NCI-H2081 (cell line): ENCODE results near the gene DGCR6L.
A peak's percentile ranks its signal among the peaks of the same experiment; 100 is the strongest.
"Not testable (repeated sequence)": the region's sequence is repeated elsewhere in the genome, so short reads cannot be mapped to it uniquely, and the experiment has no call there.

Experiments used
- DNase-seq, 2 experiments: peaks; one replicate each; lab custom pipeline; 2025; lab: John Stamatoyannopoulos, UW

Gene DGCR6L

DNA sequence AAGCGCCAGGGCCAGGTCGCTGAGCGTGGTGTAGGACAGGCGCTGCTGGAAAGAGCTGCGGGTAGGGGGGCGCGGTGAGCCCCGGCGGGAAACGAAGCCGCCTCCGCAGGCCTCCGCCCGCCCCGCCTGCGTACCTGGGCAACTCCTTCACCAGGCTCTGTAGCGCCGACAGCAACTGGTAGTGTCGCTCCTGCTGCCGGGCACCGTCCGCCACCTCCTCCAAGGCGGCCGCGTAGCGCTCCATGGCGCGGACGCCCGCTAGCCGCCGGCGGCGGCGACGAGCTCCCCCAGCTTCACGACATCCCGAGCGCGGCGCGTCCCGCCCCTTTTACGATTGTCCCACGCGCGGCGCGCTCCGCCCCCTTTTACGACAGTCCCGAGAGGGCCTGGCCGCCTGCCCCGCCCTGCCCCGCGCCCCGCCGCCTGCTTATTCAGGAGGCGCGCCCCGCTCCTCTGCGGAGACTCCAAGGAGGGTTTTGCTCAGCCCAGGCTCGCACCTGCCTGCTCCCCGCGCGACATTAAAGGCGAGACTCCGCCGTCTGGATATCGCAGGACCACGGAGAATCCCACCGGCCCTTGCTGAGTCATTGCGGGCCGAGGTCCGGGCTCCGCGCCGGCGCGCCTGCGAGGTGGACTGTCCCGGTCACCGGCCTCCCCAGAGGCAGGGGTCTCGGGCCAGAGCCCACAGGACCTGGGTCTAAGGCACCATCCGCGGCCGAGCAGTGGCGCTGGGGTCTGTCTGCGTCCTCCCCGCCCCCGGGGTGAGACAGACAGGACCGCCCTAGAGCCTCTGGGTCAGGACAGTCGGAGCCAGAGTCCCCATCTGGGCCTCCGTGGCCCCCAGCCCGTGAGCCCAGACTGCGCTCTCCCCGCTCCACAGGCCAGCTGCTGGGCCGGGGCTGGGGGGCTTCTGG, at the start of gene DGCR6L:
DGCR6L (minus strand) TSS at position 316 of the 914 bp plus-strand sequence; CDS start at position 244, 72 bp downstream.
- DNase-seq = peak; percentile 68 to 85

DNA sequence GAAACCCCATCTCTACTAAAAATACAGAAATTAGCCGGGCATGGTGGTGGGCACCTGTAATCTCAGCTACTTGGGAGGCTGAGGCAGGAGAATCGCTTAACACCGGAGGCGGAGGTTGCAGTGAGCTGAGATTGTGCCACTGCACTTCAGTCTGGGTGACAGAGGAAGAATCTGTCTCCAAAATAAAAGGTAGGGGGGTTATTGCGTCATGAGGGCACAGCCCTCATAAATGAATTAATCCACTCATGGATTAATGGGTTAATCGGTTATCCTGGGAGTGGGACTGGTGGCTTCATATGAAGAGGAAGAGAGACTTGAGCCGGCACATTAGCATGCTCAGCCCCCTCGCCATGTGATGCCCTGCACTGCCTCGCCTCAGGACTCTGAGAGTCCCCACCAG, 49.0 kb upstream of the DGCR6L start:
- DNase-seq = not testable (repeated sequence)

DNA sequence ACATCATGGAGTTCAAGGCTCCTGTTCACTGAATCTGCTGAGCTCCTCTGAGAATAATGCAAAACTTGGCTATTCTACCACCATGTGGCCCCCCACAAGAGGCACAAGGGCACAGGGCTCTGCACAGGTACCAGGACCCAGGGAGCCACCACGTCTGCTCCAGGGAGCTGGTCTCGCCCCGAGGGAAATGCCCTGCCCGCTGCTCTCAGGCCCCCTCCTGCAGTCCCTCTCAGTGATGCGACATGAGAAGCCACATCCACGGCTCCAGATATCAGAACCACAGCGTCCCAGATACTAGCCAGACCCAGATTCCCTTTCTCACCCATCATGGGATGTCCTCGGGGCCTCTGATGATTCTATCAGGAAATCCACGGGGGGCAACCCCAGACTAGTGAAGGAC, 47.0 kb upstream of the DGCR6L start:
- not testable (repeated sequence) for DNase-seq

DNA sequence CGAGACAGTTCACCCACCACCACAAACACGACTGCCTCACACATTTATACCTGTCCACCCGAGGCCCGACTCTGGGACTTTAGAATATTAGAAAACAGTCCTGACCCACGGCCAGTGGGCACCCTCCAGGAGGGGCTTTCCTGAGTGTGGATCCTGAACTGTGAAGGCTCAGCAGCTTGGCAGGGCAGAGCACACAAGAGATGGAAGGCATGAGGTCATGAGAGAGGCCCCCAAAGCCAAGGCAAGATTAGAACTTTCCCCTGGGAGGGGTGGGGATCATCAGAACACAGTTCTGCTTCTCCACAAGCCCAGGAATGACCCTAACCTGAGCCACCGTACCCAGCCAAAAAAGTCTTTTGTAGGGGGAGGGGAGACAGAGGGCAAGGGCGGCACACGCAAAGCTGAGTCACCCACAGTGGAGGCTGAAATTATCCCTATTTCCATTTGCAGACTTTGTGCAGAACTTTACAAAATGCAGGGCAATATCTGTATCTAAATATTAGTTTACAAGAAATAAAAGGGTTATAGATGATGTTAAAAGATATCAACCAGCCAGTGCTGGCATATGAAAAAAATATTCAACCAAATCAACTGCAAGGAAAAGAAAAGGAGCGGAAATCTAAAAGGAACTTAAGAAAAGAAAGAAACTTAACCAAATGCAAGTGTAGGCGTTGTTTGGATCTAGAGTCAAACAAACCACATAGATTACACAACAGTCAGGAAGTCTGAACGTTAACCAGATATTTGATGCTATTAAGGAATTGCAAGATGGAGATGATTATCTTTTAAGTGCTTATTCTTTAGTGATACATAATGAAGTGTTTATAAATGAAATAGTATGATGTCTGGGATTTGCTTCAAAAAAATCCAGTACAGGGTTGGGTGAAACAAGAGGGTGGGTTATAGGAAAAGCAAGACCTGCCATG, 44.7 kb upstream of the DGCR6L start:
- DNase-seq = not testable (repeated sequence)

DNA sequence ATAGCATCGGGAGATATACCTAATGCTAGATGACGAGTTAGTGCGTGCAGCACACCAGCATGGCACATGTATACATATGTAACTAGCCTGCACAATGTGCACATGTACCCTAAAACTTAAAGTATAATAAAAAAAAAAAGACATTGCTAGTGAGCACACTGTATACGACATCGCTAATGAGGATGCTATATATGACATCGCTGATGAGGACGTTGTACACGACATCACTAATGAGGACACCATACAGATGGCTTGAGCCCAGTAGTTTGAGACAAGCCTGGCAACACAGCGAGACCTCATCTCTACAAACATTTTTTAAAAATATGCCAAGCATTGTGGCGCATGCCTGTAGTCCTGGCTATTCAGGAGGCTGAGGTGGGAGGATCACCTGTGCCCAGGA, 42.5 kb upstream of the DGCR6L start:
- DNase-seq = not testable (repeated sequence)

DNA sequence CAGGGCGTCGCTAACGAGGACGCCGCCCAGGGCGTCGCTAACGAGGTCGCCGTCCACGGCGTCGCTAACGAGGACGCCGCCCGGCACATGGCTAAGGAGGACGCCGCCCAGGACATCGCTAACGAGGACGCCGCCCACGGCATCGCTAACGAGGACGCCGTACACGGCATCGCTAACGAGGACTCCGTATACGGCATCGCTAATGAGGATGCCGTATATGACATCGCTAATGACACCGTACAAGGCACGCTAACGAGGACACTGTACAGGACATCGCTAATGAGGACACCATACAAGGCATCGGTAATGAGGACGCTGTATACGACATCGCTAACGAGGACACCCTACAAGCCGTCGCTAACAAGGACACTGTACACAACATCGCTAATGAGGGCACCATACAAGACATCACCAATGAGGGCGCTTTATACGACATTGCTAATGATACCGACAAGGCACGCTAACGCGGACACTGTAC, 41.9 kb upstream of the DGCR6L start:
- DNase-seq = not testable (repeated sequence)

DNA sequence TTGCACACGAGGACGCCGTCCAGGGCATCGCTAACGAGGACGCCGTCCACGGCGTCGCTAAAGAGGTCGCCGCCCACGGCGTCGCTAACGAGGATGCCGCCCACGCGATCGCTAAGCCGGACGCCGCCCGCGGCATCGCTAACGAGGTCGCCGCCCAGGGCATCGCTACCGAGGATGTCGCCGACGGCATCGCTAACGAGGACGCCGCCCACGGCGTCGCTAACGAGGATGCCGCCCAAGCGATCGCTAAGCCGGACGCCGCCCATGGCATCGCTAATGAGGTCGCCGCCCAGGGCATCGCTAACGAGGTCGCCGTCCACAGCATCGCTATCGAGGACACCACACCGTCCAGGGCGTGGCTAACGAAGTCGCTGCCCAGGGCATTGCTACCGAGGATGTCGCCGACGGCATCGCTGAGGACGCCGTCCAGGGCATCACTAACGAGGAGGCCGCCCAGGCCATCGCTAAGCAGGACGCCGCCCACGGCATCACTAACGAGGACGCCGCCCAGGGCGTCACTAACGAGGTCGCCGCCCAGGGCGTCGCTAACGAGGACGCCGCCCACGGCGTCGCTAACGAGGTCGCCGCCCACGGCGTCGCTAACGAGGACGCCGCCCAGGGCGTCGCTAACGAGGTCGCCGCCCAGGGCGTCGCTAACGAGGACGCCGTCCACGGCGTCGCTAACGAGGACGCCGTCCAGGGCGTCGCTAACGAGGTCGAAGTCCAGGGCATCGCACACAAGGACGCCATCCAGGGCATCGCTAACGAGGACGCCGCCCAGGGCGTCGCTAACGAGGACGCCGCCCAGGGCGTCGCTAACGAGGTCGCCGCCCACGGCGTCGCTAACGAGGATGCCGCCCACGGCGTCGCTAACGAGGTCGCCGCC, 41.2 kb upstream of the DGCR6L start:
- not testable (repeated sequence) for DNase-seq

DNA sequence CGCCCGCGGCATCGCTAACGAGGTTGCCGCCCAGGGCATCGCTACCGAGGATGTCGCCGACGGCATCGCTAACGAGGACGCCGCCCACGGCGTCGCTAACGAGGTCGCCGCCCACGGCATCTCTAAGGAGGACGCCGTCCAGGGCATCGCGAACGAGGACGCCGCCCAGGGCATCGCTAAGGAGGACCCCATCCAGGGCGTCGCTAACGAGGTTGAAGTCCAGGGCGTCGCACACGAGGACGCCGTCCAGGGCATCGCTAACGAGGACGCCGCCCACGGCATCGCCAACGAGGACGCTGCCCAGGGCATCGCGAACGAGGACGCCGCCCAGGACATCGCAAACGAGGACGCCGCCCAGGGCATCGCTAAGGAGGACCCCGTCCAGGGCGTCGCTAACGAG, 40.4 kb upstream of the DGCR6L start:
- DNase-seq = not testable (repeated sequence)

DNA sequence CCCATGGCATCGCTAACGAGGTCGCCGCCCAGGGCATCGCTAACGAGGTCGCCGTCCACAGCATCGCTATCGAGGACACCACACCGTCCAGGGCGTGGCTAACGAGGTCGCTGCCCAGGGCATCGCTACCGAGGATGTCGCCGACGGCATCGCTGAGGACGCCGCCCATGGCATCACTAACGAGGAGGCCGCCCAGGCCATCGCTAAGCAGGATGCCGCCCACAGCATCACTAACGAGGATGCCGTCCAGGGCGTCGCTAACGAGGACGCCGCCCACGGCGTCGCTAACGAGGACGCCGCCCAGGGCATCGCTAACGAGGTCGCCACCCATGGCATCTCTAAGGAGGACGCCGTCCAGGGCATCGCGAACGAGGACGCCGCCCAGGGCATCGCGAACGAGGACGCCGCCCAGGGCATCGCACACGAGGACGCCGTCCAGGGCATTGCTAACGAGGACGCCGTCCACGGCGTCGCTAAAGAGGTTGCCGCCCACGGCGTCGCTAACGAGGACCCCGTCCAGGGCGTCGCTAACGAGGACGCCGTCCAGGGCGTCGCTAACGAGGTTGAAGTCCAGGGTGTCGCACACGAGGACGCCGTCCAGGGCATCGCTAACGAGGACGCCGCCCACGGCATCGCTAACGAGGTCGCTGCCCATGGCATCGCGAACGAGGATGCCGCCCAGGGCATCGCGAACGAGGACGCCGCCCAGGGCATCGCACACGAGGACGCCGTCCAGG, 38.8 kb upstream of the DGCR6L start:
- not testable (repeated sequence) for DNase-seq

DNA sequence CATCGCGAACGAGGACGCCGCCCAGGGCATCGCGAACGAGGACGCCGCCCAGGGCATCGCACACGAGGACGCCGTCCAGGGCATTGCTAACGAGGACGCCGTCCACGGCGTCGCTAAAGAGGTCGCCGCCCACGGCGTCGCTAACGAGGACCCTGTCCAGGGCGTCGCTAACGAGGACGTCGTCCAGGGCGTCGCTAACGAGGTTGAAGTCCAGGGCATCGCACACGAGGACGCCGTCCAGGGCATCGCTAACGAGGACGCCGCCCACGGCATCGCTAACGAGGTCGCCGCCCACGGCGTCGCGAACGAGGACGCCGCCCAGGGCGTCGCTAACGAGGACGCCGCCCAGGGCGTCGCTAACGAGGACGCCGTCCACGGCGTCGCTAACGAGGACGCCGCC, 38.1 kb upstream of the DGCR6L start:
- not testable (repeated sequence) for DNase-seq

DNA sequence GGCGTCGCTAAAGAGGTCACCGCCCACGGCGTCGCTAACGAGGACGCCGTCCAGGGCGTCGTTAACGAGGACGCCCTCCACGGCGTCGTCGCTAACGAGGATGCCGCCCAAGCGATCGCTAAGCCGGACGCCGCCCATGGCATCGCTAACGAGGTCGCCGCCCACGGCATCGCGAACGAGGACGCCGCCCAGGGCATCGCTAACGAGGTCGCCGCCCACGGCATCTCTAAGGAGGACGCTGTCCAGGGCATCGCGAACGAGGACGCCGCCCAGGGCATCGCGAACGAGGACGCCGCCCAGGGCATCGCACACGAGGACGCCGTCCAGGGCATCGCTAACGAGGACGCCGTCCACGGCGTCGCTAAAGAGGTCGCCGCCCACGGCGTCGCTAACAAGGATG, 37.0 kb upstream of the DGCR6L start:
- not testable (repeated sequence) for DNase-seq

DNA sequence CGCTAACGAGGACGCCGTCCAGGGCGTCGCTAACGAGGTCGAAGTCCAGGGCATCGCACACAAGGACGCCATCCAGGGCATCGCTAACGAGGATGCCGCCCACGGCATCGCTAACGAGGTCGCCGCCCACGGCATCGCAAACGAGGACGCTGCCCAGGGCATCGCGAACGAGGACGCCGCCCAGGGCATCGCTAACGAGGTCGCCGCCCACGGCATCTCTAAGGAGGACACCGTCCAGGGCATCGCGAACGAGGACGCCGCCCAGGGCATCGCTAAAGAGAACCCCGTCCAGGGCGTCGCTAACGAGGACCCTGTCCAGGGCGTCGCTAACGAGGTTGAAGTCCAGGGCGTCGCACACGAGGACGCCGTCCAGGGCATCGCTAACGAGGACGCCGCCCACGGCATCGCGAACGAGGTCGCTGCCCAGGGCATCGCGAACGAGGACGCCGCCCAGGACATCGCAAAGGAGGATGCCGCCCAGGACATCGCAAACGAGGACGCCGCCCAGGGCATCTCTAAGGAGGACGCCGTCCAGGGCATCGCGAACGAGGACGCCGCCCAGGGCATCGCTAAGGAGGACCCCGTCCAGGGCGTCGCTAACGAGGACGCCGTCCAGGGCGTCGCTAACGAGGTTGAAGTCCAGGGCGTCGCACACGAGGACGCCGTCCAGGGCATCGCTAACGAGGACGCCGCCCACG, 36.2 kb upstream of the DGCR6L start:
- not testable (repeated sequence) for DNase-seq

DNA sequence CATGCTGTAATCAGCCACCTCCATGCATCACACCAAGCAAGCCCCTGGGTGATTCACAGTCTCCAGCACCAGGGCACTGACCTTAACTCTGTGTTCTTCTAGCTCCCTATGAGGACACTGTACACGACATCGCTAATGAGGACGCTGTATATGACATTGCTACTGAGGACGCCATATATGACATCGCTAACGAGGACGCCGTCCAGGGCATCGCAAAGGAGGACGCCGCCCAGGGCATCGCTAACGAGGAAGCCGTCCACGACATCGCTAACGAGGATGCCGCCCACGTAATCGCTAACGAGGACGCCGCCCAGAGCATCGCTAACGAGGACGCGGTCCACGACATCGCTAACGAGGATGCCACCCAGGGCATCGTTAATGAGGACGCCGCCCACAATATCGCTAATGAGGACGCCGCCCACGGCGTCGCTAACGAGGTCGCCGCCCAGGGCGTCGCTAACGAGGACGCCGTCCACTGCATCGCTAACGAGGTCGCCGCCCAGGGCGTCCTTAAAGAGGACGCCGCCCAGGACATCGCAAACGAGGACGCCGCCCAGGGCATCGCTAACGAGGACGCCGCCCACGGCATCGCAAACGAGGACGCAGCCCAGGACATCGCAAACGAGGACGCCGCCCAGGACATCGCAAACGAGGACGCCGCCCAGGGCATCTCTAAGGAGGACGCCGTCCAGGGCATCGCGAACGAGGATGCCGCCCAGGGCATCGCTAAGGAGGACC, 34.5 kb upstream of the DGCR6L start:
- no peak for DNase-seq

DNA sequence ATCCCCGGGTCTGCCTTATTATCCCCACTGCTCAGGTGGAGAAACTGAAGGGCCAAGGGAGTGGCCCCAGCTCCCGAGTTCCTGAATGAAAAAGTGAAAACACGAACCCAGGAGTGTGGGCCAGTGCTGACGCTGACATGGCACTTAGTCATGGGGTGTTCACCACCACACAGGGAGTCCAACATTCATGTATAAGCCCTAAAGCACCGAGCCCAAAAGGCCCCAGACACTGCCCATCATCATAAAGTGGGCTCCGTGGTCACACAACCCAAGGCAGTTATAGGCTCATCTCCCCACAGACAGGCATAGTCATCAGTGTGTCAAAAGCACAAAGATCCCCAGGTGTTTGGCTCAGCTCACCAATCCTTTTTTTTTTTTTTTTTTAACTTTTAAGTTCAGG, 32.7 kb upstream of the DGCR6L start:
- not testable (repeated sequence) for DNase-seq

DNA sequence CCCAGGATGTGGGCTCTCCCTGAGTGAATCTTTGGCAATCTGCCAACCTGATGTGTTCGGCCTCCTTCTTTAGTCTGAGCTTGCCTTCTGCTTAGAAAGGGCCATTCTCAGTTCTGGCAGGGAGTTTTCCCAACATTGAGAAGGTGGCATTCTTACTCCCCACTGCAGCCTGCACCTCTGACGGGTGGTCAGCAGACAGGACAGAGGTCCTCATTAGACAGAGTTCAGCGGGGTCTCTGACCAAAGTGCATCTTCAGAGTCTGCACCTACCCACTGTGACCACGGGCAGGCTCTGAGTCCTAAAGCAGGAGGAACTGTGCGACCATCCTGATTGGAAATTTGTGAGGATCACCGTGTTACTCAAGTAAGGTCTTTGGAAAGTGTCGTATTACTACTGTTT, 26.7 kb upstream of the DGCR6L start:
- not testable (repeated sequence) for DNase-seq

DNA sequence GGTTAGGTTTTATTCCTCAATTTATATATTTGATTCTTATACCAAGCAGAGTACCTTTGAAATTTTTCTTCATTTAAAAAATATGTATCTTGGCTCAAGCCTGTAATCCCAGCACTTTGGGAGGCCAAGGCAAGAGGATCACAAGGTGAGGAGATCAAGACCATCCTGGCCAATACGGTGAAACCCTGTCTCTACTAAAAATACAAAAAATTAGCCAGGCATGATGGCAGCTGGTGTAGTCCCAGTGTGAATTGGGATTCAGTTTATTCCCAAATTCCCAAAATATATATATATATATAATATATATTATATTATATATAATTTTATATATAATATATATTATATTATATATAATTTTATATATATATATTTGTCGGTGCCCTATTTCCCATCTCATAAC, 18.4 kb upstream of the DGCR6L start:
- not testable (repeated sequence) for DNase-seq

DNA sequence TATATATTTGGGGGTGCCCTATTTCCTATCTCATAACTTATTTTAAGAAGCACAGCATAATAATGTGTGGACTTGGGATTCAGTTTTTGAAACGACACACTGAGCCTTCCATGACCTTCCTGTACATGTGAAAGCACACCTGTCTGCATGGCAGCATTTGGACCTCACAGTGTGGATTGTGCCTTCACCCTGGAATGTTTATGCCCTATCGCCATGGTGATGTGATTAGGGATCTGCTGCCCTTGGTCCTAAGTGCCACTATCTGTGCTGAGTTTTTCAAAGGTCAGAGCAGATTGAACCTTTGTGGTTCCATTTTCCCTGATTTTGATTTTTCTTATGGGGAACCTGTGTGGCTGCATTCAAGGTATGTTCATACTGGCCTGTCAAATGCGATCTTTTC, 17.9 kb upstream of the DGCR6L start:
- DNase-seq = not testable (repeated sequence)

DNA sequence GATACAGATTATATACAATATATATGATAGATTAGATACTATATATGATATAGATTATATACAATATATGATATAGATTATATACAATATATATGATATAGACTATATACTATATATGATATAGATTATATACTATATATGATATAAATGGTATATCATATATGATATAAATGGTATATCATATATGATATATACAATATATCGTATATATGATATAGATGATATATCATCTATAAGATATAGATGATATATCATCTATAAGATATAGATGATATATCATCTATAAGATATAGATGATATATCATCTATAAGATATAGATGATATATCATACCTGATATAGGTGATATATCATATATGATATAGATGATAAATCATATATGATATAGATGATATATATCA, 16.7 kb upstream of the DGCR6L start:
- not testable (repeated sequence) for DNase-seq

DNA sequence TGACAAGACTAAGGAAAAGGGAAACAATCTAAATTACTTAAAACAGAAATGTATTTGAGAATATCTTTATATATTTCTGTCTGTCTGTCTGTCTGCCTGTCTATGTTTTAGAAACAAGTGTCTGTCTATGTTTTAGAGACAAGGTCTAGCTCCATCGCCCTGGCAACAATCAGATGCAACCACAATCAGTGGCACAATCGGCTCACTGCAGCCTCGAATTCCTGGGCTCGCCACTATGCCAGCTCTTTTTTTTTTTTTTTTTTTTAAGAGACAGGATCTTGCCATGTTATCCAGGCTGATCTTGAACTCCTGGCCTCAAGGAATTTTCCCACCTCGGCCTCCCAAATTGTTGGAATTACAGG, 8.7 kb upstream of the DGCR6L start:
- DNase-seq = not testable (repeated sequence)
